HepG2 (cell line): ENCODE results near the gene NUDT21. TPM values are rescaled to one million over a fixed set of nuclear protein-coding genes. Genes with fewer than 3 reads are reported as not detected.

Source experiments
- FOXK1 ChIP-seq: sonication (generic); formaldehyde crosslinking; IDR thresholded peaks from 2 replicates; pipeline ENCODE4 v1.4.0; 2020; ENCODE audit warnings: low read depth, missing genetic modification reagents, borderline replicate concordance
- HOMEZ ChIP-seq: IDR thresholded peaks from 2 replicates; pipeline ENCODE4 v1.6.1; 2016; ENCODE audit warnings: low read depth
- KLF11 ChIP-seq: IDR thresholded peaks from 2 replicates; pipeline ENCODE4 v1.6.1; 2016; ENCODE audit warnings: missing compliant biosample characterization
- MBD4 ChIP-seq: IDR thresholded peaks from 2 replicates; pipeline ENCODE4 v1.6.1; 2012; ENCODE audit warnings: low read length, inconsistent platforms, borderline replicate concordance
- MIER2 ChIP-seq: IDR thresholded peaks from 2 replicates; pipeline ENCODE4 v1.6.1; 2016; ENCODE audit warnings: missing biosample characterization, missing genetic modification reagents
- MTA1 ChIP-seq: sonication (generic); formaldehyde crosslinking; IDR thresholded peaks from 2 replicates; pipeline ENCODE4 v1.4.0; 2020; ENCODE audit warnings: missing genetic modification reagents, mild to moderate bottlenecking, borderline replicate concordance
- NONO ChIP-seq, 2 experiments: fragments of 450-650 bp in 1 of 2; sonication (generic) in 1 of 2; formaldehyde crosslinking in 1 of 2; IDR thresholded peaks in 1 of 2; conservative IDR thresholded peaks in 1 of 2; 2 replicates each; pipeline versions ENCODE4 v1.6.1 to v1.8.0; 2017 to 2022; ENCODE audit warnings: mild to moderate bottlenecking in 1 of 2, missing genetic modification reagents in 1 of 2, moderate library complexity in 1 of 2
- PHF5A ChIP-seq: IDR thresholded peaks from one replicate; pipeline ENCODE4 v1.6.1; 2018; ENCODE audit warnings: low read depth, missing genetic modification reagents; ENCODE audit not compliant: unreplicated experiment
- REPIN1 ChIP-seq: sonication (generic); formaldehyde crosslinking; IDR thresholded peaks from 2 replicates; pipeline ENCODE4 v1.8.0; 2022; ENCODE audit warnings: missing genetic modification reagents, low read depth, mild to moderate bottlenecking, borderline replicate concordance
- SMARCC2 ChIP-seq: fragments of 450-650 bp; IDR thresholded peaks from 2 replicates; pipeline ENCODE4 v1.6.1; 2017; ENCODE audit warnings: antibody characterized with exemption, mild to moderate bottlenecking
- SNAPC2 ChIP-seq: sonication (generic); formaldehyde crosslinking; IDR thresholded peaks from 2 replicates; pipeline ENCODE4 v1.8.1; 2022; ENCODE audit warnings: mild to moderate bottlenecking, missing genetic modification reagents
- SOX13 ChIP-seq, 3 experiments: fragments of 450-650 bp in 1 of 3; sonication (generic) in 1 of 3; formaldehyde crosslinking in 1 of 3; IDR thresholded peaks in 2 of 3; conservative IDR thresholded peaks in 1 of 3; 2 replicates each; pipeline versions ENCODE4 v1.5.0 to v1.6.1; 2016 to 2020; ENCODE audit warnings: antibody characterized with exemption in 1 of 3, mild to moderate bottlenecking in 1 of 3, missing compliant biosample characterization in 1 of 3, missing genetic modification reagents in 1 of 3, moderate library complexity in 1 of 3
- TAF1 ChIP-seq: sonication (generic); formaldehyde crosslinking; IDR thresholded peaks from 2 replicates; pipeline ENCODE4 v1.4.0; 2020; ENCODE audit warnings: missing genetic modification reagents
- TBL1XR1 ChIP-seq: fragments of 150-350 bp; IDR thresholded peaks from 2 replicates; pipeline ENCODE4 v1.6.1; 2014; ENCODE audit warnings: borderline replicate concordance, low read length; ENCODE audit not compliant: partially characterized antibody
- ZBTB33 ChIP-seq: sonication (generic); formaldehyde crosslinking; IDR thresholded peaks from 2 replicates; pipeline ENCODE4 v1.4.0; 2020; ENCODE audit warnings: missing genetic modification reagents
- ZNF329 ChIP-seq: sonication (generic); formaldehyde crosslinking; IDR thresholded peaks from 2 replicates; pipeline ENCODE4 v1.9.0; 2021; ENCODE audit warnings: low read depth, mild to moderate bottlenecking, missing genetic modification reagents
- ZNF563 ChIP-seq: sonication (generic); formaldehyde crosslinking; IDR thresholded peaks from 2 replicates; pipeline ENCODE4 v1.8.0; 2022; ENCODE audit warnings: mild to moderate bottlenecking, moderate library complexity, missing genetic modification reagents
- ZNF564 ChIP-seq: sonication (generic); formaldehyde crosslinking; IDR thresholded peaks from 2 replicates; pipeline ENCODE4 v1.8.1; 2023; ENCODE audit warnings: mild to moderate bottlenecking, missing genetic modification reagents
- ZNF607 ChIP-seq: sonication (generic); formaldehyde crosslinking; IDR thresholded peaks from 2 replicates; pipeline ENCODE4 v1.5.1; 2020; ENCODE audit warnings: missing genetic modification reagents, mild to moderate bottlenecking, borderline replicate concordance
- ZNF674 ChIP-seq: sonication (generic); formaldehyde crosslinking; IDR thresholded peaks from 2 replicates; pipeline ENCODE4 v1.5.0; 2020; ENCODE audit warnings: low read depth, mild to moderate bottlenecking, missing genetic modification reagents
- ZNF703 ChIP-seq: sonication (generic); formaldehyde crosslinking; IDR thresholded peaks from 2 replicates; pipeline ENCODE4 v1.5.1; 2020; ENCODE audit warnings: missing genetic modification reagents, mild to moderate bottlenecking, moderate library complexity, borderline replicate concordance
- ZSCAN29 ChIP-seq: sonication (generic); formaldehyde crosslinking; conservative IDR thresholded peaks from 2 replicates; pipeline ENCODE4 v1.4.0; 2020; ENCODE audit warnings: mild to moderate bottlenecking, missing genetic modification reagents
- polyA plus RNA-seq, 8 experiments: library from polyadenylated mRNA; depleted of rRNA in 3 of 8; stranded (reverse) in 7 of 8; unstranded in 1 of 8; fragments of >200 nt; fragmentation: Illumina TruSeq in 4 of 8; extraction: Trizol in 4 of 8; gene quantifications; 2 replicates each; pipeline versions ENCODE4 v1.2.1 to v1.2.3, GENCODE V29; 2011 to 2016; ENCODE audit warnings: low read depth in 4 of 8, missing spikeins in 1 of 8, mixed read lengths in 1 of 8; ENCODE audit not compliant: insufficient read depth in 1 of 8
- total RNA-seq, 5 experiments: library from RNA; depleted of rRNA; stranded (reverse); fragments of >200 nt; fragmentation: Illumina TruSeq; extraction: Trizol; gene quantifications; 2 replicates each; pipeline ENCODE4 v1.2.3, GENCODE V29; 2016; ENCODE audit warnings: low read depth in 1 of 5
- TF ChIP-seq, protein P1 (sequence below): IDR thresholded peaks from 2 replicates; pipeline ENCODE4 v1.6.1; 2016; ENCODE audit warnings: missing compliant biosample characterization, missing genetic modification reagents, borderline replicate concordance

NUDT21 gene
- total and polyA plus RNA-seq, 2 of the 13 experiments (the other 11 are each of a cell fraction or from before 2014, with no cell fraction given) = 177 to 210 TPM

DNA sequence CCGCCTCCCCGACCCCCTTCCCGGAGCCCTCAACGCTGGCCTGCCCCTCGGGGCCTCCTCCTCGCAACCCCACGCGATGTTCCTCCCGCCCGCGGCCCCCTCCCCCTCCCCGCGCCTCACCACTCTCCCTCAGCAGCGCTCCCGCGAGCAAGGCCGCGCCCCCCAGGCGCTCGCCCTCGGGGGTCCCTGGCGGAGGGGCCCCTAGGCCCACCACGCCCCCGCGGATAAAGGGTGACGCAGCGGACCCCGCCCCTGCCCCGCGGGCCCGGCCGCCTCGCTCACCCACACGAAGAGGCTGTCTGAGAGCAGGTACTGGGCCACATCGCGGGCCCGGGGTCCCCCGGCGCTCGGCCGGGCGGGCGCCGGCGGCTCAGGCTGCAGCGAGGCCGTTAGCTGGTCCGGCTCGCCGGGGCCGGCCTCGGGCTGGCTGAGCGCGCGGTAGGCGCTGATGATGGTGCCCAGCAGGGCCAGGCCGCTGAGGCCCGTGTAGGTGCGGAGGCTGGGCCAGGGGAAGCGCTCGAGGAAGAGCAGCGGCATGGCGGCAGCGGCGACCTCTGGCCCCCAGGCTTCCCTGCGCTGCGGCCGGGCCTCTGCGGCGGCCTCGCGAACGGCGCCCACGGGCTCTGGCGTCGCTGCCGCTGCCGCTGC lies 26.2 kb downstream of the NUDT21 start (continued):
- no peak for TF ChIP-seq ZBTB33 (CRISPR knock-in tag)
- TF ChIP-seq KLF11 (CRISPR knock-in tag) = no peak
- TF ChIP-seq TBL1XR1 = no peak
- TF ChIP-seq, protein P1, sequence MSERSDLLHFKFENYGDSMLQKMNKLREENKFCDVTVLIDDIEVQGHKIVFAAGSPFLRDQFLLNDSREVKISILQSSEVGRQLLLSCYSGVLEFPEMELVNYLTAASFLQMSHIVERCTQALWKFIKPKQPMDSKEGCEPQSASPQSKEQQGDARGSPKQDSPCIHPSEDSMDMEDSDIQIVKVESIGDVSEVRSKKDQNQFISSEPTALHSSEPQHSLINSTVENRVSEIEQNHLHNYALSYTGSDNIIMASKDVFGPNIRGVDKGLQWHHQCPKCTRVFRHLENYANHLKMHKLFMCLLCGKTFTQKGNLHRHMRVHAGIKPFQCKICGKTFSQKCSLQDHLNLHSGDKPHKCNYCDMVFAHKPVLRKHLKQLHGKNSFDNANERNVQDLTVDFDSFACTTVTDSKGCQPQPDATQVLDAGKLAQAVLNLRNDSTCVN (CRISPR knock-in tag) = no peak
- no peak for TF ChIP-seq HOMEZ (CRISPR knock-in tag)
- TF ChIP-seq ZSCAN29 (CRISPR knock-in tag) = no peak
- peak; percentile 29; the same call in 1 of the 2 replicates for TF ChIP-seq ZNF329 (CRISPR knock-in tag)
- no peak for TF ChIP-seq MIER2 (CRISPR knock-in tag)
- TF ChIP-seq MTA1 (CRISPR knock-in tag) = 0 out of 2 replicates have a peak, but pooled peaks have one; percentile 34
- 0 out of 2 replicates have a peak, but pooled peaks have one; percentile 45 for TF ChIP-seq TAF1
- no peak for TF ChIP-seq MBD4
- TF ChIP-seq FOXK1 (CRISPR knock-in tag) = no peak
- no peak for TF ChIP-seq SMARCC2
- no peak for TF ChIP-seq ZNF563 (CRISPR knock-in tag)
- TF ChIP-seq SNAPC2 (CRISPR knock-in tag) = no peak
- no peak for TF ChIP-seq SOX13 (IDR thresholded peaks at IDR 0.05)
- no peak for TF ChIP-seq SOX13 (CRISPR knock-in tag; conservative IDR thresholded peaks at IDR 0.05 in 1 of 2, IDR thresholded peaks at IDR 0.05 in 1 of 2)
- TF ChIP-seq ZNF674 (CRISPR knock-in tag) = 0 out of 2 replicates have a peak, but pooled peaks have one; percentile 45
- no peak for TF ChIP-seq ZNF703
- TF ChIP-seq ZNF564 (CRISPR knock-in tag) = 0 out of 2 replicates have a peak, but pooled peaks have one; percentile 29
- no peak for TF ChIP-seq REPIN1 (CRISPR knock-in tag)
- TF ChIP-seq PHF5A (CRISPR knock-in tag) = no peak
- TF ChIP-seq NONO (IDR thresholded peaks at IDR 0.05) = no peak
- peak; percentile 11; the same call in 1 of the 2 replicates for TF ChIP-seq NONO (CRISPR knock-in tag; conservative IDR thresholded peaks at IDR 0.05)
- TF ChIP-seq ZNF607 = no peak
